OCI-LY7 (cell line): ENCODE results near the gene CCDC187.

Source experiments
- EZH2phosphoT487 ChIP-seq: fragments of 200-600 bp; sonication (generic); IDR thresholded peaks from 2 replicates; pipeline ENCODE4 v1.6.1; 2018; ENCODE audit warnings: low read depth, borderline replicate concordance, mild to moderate bottlenecking, mixed run types, antibody characterized with exemption, low read length, moderate library complexity, mixed read lengths
- TF ChIP-seq, protein P1 (sequence below): fragments of 200-600 bp; sonication (generic); conservative IDR thresholded peaks from 2 replicates; pipeline ENCODE4 v1.5.1; 2014; ENCODE audit warnings: mild to moderate bottlenecking, antibody characterized with exemption, low read length, moderate library complexity, mixed read lengths

GRCh38 chr9:136346157-136346481, 42.2 kb upstream of the CCDC187 start:
- TF ChIP-seq, protein P1, sequence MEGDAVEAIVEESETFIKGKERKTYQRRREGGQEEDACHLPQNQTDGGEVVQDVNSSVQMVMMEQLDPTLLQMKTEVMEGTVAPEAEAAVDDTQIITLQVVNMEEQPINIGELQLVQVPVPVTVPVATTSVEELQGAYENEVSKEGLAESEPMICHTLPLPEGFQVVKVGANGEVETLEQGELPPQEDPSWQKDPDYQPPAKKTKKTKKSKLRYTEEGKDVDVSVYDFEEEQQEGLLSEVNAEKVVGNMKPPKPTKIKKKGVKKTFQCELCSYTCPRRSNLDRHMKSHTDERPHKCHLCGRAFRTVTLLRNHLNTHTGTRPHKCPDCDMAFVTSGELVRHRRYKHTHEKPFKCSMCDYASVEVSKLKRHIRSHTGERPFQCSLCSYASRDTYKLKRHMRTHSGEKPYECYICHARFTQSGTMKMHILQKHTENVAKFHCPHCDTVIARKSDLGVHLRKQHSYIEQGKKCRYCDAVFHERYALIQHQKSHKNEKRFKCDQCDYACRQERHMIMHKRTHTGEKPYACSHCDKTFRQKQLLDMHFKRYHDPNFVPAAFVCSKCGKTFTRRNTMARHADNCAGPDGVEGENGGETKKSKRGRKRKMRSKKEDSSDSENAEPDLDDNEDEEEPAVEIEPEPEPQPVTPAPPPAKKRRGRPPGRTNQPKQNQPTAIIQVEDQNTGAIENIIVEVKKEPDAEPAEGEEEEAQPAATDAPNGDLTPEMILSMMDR = no peak
- TF ChIP-seq EZH2phosphoT487 = no peak
